Measurements from ENCODE around the gene ENOX1.

DNA sequence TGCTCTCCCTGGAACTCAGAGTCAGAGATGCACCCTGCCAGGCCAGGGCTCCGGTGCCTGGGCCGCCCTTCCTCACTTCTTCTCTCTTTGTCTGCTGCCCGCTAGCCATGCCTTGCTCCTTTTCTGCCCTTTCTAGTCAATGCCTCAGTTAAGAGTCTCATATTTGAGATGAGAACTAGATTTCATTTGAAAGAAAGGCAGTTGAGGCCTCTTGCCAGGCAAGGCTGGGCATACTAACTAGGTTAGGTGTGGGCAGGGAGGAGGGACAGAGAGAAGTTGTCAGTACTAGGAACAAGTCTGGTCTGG lies 421.8 kb downstream of the ENOX1 start:
- TF ChIP-seq, protein P1, sequence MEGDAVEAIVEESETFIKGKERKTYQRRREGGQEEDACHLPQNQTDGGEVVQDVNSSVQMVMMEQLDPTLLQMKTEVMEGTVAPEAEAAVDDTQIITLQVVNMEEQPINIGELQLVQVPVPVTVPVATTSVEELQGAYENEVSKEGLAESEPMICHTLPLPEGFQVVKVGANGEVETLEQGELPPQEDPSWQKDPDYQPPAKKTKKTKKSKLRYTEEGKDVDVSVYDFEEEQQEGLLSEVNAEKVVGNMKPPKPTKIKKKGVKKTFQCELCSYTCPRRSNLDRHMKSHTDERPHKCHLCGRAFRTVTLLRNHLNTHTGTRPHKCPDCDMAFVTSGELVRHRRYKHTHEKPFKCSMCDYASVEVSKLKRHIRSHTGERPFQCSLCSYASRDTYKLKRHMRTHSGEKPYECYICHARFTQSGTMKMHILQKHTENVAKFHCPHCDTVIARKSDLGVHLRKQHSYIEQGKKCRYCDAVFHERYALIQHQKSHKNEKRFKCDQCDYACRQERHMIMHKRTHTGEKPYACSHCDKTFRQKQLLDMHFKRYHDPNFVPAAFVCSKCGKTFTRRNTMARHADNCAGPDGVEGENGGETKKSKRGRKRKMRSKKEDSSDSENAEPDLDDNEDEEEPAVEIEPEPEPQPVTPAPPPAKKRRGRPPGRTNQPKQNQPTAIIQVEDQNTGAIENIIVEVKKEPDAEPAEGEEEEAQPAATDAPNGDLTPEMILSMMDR (IDR thresholded peaks at IDR 0.05), result no peak
- TF ChIP-seq POLR2A (IDR thresholded peaks at IDR 0.05), result no peak
